OCI-LY7 (cell line): ENCODE measurements around the gene ICAM5. TPM values are rescaled to one million over a fixed set of nuclear protein-coding genes. Genes with fewer than 3 reads are reported as not detected.
A peak's percentile ranks its signal among the peaks of the same experiment; 100 is the strongest.

ENCODE experiments used
- BruUV-seq: library from RNA; stranded (reverse); fragments of 400-500 nt; replicated peaks from 2 replicates; lab custom pipeline; 2021; lab: Mats Ljungman, UMichigan
- CTCF ChIA-PET: fragments of 300-600 bp; sonication (Branson Sonifier 250); formaldehyde crosslinking; loops from one replicate; lab custom pipeline; 2022; ENCODE audit warnings: antibody characterized with exemption; ENCODE audit not compliant: unreplicated experiment; lab: Charles Lee
- POLR2A ChIA-PET: fragments of 300-600 bp; sonication (Branson Sonifier 250); formaldehyde crosslinking; loops from one replicate; lab custom pipeline; 2022; ENCODE audit warnings: antibody characterized with exemption; lab: Charles Lee
- DNase-seq: peaks from one replicate; pipeline ENCODE4 v3.0.0-alpha.2; 2015; ENCODE audit warnings: low spot score
- H2AFZ ChIP-seq: fragments of 200-600 bp; sonication (generic), shearing (Covaris generic); 2 replicates; pipeline ENCODE4 v1.6.1; 2014; ENCODE audit warnings: mild to moderate bottlenecking, antibody characterized with exemption, low read length, moderate library complexity
- H3K27ac ChIP-seq: fragments of 200-600 bp; sonication (generic); 2 replicates; pipeline ENCODE4 v1.5.1; 2014; ENCODE audit warnings: mixed run types, low read depth, mild to moderate bottlenecking, moderate library complexity, low read length, inconsistent platforms; ENCODE audit not compliant: poor library complexity, severe bottlenecking
- H3K36me3 ChIP-seq: fragments of 200-600 bp; sonication (generic); 2 replicates; pipeline ENCODE4 v1.6.1; 2014; ENCODE audit warnings: mild to moderate bottlenecking, antibody characterized with exemption, low read length, moderate library complexity, mixed read lengths; ENCODE audit not compliant: insufficient read depth
- H3K4me1 ChIP-seq: fragments of 200-600 bp; sonication (generic); 2 replicates; pipeline ENCODE4 v1.5.1; 2014; ENCODE audit warnings: mild to moderate bottlenecking, low read length; ENCODE audit not compliant: insufficient read depth, poor library complexity, severe bottlenecking
- H3K4me2 ChIP-seq: fragments of 200-600 bp; sonication (generic); 2 replicates; pipeline ENCODE4 v1.6.1; 2014; ENCODE audit warnings: mild to moderate bottlenecking, low read length
- H3K4me3 ChIP-seq: fragments of 200-600 bp; sonication (generic); 2 replicates; pipeline ENCODE4 v1.5.1; 2014; ENCODE audit warnings: mild to moderate bottlenecking, low read depth, low read length; ENCODE audit not compliant: poor library complexity, severe bottlenecking
- H3K79me2 ChIP-seq: fragments of 200-600 bp; sonication (generic); 2 replicates; pipeline ENCODE4 v1.6.1; 2016; ENCODE audit warnings: low read depth, mild to moderate bottlenecking, low read length, moderate library complexity, mixed read lengths; ENCODE audit not compliant: insufficient read depth
- H3K9me2 ChIP-seq: fragments of 200-600 bp; sonication (generic); 2 replicates; pipeline ENCODE4 v1.6.1; 2016; ENCODE audit warnings: mild to moderate bottlenecking, low read length, mixed read lengths; ENCODE audit not compliant: insufficient read depth
- H3K9me3 ChIP-seq: fragments of 200-600 bp; sonication (generic); 2 replicates; pipeline ENCODE4 v1.6.1; 2014; ENCODE audit warnings: mild to moderate bottlenecking, mixed run types, low read length, mixed read lengths
- H4K20me1 ChIP-seq: fragments of 200-600 bp; sonication (generic); 2 replicates; pipeline ENCODE4 v1.6.1; 2014; ENCODE audit warnings: mild to moderate bottlenecking, antibody characterized with exemption, low read length, moderate library complexity, mixed read lengths; ENCODE audit not compliant: insufficient read depth
- EZH2phosphoT487 ChIP-seq: fragments of 200-600 bp; sonication (generic); IDR thresholded peaks from 2 replicates; pipeline ENCODE4 v1.6.1; 2018; ENCODE audit warnings: low read depth, borderline replicate concordance, mild to moderate bottlenecking, mixed run types, antibody characterized with exemption, low read length, moderate library complexity, mixed read lengths
- intact Hi-C: fragments of 100-400 bp; cut with micrococcal nuclease; formaldehyde crosslinking; loops from one replicate; pipeline ENCODE4 v1.10.0; 2022; ENCODE audit not compliant: unreplicated experiment
- total RNA-seq, 2 experiments: library from RNA; depleted of rRNA in 1 of 2; stranded (reverse); fragments of >200 nt in 1 of 2; shearing (Covaris generic) in 1 of 2; gene quantifications; 2 replicates each; pipeline ENCODE4 v1.2.3, GENCODE V29; 2014 to 2022
- TF ChIP-seq, protein P1 (sequence below): fragments of 200-600 bp; sonication (generic); conservative IDR thresholded peaks from 2 replicates; pipeline ENCODE4 v1.5.1; 2014; ENCODE audit warnings: mild to moderate bottlenecking, antibody characterized with exemption, low read length, moderate library complexity, mixed read lengths

The ICAM5 gene
- total RNA-seq, 2 experiments from 2014 or later = 6.4 to 10.8 TPM

DNA sequence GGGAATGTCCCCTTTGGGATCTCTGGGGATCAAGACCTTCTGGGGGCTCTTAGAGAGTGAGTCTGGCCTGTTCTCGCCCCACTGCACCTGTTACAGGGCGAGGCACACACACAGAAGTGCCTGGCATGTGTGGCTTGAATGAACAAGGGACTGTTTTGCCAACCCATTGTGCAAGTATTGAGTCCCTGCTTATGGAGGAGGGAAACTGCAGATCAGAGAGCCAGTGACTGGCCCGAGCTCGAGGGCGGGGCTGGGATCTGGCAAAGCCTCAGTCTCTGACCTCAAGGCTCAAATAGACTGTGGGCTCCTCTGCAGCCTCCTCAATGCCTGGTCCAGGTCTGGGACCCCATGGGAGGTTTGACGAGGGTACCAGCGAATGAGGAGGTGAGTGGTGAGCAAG, 38.0 kb downstream of the ICAM5 start:
- H3K4me2 ChIP-seq = no peak overlapping the region
- DNase-seq = no peak
- BruUV-seq = no TSS peak
- no peaks in the 10 kb centered on the region for H3K9me2 ChIP-seq
- H3K27ac ChIP-seq = no peak overlapping the region
- H3K9me3 ChIP-seq = no peaks in the 10 kb centered on the region
- CTCF ChIA-PET = no interaction called here
- H3K79me2 ChIP-seq = peaks cover 26% of the 10 kb centered on the region
- H2AFZ ChIP-seq = no peak overlapping the region
- TF ChIP-seq, protein P1, sequence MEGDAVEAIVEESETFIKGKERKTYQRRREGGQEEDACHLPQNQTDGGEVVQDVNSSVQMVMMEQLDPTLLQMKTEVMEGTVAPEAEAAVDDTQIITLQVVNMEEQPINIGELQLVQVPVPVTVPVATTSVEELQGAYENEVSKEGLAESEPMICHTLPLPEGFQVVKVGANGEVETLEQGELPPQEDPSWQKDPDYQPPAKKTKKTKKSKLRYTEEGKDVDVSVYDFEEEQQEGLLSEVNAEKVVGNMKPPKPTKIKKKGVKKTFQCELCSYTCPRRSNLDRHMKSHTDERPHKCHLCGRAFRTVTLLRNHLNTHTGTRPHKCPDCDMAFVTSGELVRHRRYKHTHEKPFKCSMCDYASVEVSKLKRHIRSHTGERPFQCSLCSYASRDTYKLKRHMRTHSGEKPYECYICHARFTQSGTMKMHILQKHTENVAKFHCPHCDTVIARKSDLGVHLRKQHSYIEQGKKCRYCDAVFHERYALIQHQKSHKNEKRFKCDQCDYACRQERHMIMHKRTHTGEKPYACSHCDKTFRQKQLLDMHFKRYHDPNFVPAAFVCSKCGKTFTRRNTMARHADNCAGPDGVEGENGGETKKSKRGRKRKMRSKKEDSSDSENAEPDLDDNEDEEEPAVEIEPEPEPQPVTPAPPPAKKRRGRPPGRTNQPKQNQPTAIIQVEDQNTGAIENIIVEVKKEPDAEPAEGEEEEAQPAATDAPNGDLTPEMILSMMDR = no peak
- no peak for TF ChIP-seq EZH2phosphoT487
- POLR2A ChIA-PET = no interaction called here
- peaks cover 96% of the 10 kb centered on the region for H3K36me3 ChIP-seq
- intact Hi-C loops = no loop called here
- no peak overlapping the region for H3K4me3 ChIP-seq
- peaks cover 11% of the 10 kb centered on the region for H3K4me1 ChIP-seq
- H4K20me1 ChIP-seq = peaks cover 12% of the 10 kb centered on the region

DNA sequence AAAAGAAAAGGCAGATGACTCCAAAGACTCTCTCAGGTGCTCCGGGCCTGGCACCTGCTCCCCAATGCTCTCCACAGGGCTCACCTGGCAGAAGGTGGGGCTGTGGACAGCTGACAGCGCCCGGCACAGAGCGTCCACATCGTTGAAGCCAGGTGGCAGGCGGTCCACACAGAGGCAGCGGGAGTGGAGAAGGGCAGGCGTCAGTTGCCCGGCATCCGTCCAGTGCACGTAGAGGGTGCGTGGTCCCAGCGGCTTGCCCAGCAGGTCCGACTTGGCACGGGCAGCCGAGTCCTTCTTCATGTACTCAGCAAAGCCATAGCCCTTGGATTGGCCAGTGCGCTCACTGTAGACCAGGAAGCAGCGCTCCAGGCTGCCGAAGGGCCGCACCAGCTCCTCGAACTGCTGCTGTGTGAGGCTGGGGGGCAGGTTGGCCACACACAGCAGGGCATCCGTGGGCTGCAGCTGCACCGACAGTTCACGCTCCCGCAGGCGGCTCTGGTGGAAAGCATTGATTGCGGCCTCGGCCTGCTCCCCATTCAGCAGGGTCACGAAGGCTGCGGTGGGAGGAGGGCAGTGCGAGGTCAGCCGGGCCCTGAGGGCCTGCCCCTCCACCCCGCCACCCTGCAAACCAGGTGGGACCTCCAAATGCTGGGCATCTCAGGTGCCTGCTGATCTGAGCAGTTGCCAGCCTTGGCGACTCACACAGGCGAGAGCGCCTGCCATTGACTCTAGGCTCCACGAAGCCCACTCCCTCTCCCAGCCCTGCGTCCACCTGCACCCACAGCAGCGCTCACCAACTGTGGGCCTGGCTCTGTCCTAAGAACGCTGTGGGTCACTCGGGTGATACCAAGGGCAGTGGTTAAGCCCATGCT, 39.0 kb downstream of the ICAM5 start:
- Histone ChIP-seq H3K4me2 (no peak overlapping the region), H3K79me2 (peaks cover 30% of the 10 kb centered on the region), H4K20me1 (peaks cover 12% of the 10 kb centered on the region), H3K9me2 (no peaks in the 10 kb centered on the region), H3K9me3 (no peaks in the 10 kb centered on the region), H3K4me3 (no peak overlapping the region), H2AFZ (no peak overlapping the region), H3K36me3 (peaks cover 86% of the 10 kb centered on the region), H3K27ac (no peak overlapping the region), H3K4me1 (peaks cover 12% of the 10 kb centered on the region)
- no peak for DNase-seq
- no TSS peak for BruUV-seq
- ChIA-PET CTCF (no interaction called here), POLR2A (no interaction called here)
- TF ChIP-seq, protein P1 = no peak
- TF ChIP-seq EZH2phosphoT487 = no peak
- intact Hi-C loops = no loop called here

- Histone ChIP-seq H3K9me2 (no peaks in the 10 kb centered on the region), H3K27ac (no peak overlapping the region), H3K4me1 (peaks cover 19% of the 10 kb centered on the region), H3K4me3 (no peak overlapping the region), H3K4me2 (no peak overlapping the region), H4K20me1 (peaks cover 12% of the 10 kb centered on the region), H3K36me3 (peaks cover 79% of the 10 kb centered on the region), H3K9me3 (no peaks in the 10 kb centered on the region), H2AFZ (no peak overlapping the region), H3K79me2 (peaks cover 30% of the 10 kb centered on the region)
- no peak for DNase-seq
- intact Hi-C loops = no loop called here
- ChIA-PET CTCF (interaction anchor here (0.5 to 0.9 kb wide), 2 partner anchors 28 to 222 kb away, joined by 3 to 7 read pairs; no protein-coding TSS in a partner anchor), POLR2A (interaction anchor here (0.6 to 1.7 kb wide), 3 partner anchors 11 to 75 kb away, joined by 3 to 6 read pairs (median 5); partner anchors contain the start of gene ICAM5)
- no peak for TF ChIP-seq EZH2phosphoT487
- TF ChIP-seq, protein P1 = no peak
- BruUV-seq = TSS peak; percentile 7
These were observed 39.8 kb downstream of the ICAM5 start for GRCh38 chr19:10329555-10329954.
